DND-41 (cell line): ENCODE data around the gene ABCC12.

Experiments used
- ATAC-seq: fragments of 200-7000 bp; cut with Tn5 transposase; 3 replicates; pipeline ENCODE4 v1.9.1; 2021; ENCODE audit warnings: low read depth; ENCODE audit not compliant: insufficient read depth
- DNase-seq: peaks from one replicate; pipeline ENCODE4 v3.0.0-alpha.2; 2020
- H2AFZ ChIP-seq: 2 replicates; pipeline ENCODE4 v1.6.0; 2012; ENCODE audit warnings: low read depth, low read length
- H3K27ac ChIP-seq: 2 replicates; pipeline ENCODE4 v1.5.1; 2012; ENCODE audit warnings: low read length, inconsistent platforms
- H3K27me3 ChIP-seq: fragments of 200-600 bp; sonication (generic); 2 replicates; pipeline ENCODE4 v1.6.0; 2012; ENCODE audit warnings: low read length, mild to moderate bottlenecking, inconsistent platforms; ENCODE audit not compliant: insufficient read depth, poor library complexity
- H3K36me3 ChIP-seq: 2 replicates; pipeline ENCODE4 v1.5.1; 2012; ENCODE audit warnings: low read length, inconsistent platforms; ENCODE audit not compliant: insufficient read depth
- H3K4me1 ChIP-seq: 2 replicates; pipeline ENCODE4 v1.5.1; 2012; ENCODE audit warnings: mild to moderate bottlenecking, low read length; ENCODE audit not compliant: insufficient read depth
- H3K4me2 ChIP-seq: 2 replicates; pipeline ENCODE4 v1.6.0; 2012; ENCODE audit warnings: mild to moderate bottlenecking, moderate library complexity, low read length, inconsistent platforms; ENCODE audit not compliant: insufficient read depth
- H3K4me3 ChIP-seq, 2 experiments: fragments of 200-600 bp in 1 of 2; shearing (Covaris generic) in 1 of 2; 2 replicates each; pipeline ENCODE4 v1.5.1; 2012 to 2016; ENCODE audit warnings: inconsistent platforms in 2 of 2, low read length in 2 of 2, mild to moderate bottlenecking in 2 of 2, low read depth in 1 of 2, moderate library complexity in 1 of 2
- H3K79me2 ChIP-seq: 2 replicates; pipeline ENCODE4 v1.6.0; 2012; ENCODE audit warnings: low read length, inconsistent platforms; ENCODE audit not compliant: insufficient read depth
- H3K9ac ChIP-seq: 2 replicates; pipeline ENCODE4 v1.6.0; 2012; ENCODE audit warnings: low read depth, mild to moderate bottlenecking, inconsistent platforms, low read length, moderate library complexity
- H3K9me3 ChIP-seq: 2 replicates; pipeline ENCODE4 v1.5.1; 2012; ENCODE audit warnings: low read length, moderate library complexity, mild to moderate bottlenecking, inconsistent platforms; ENCODE audit not compliant: insufficient read depth, severe bottlenecking
- H4K20me1 ChIP-seq: 2 replicates; pipeline ENCODE4 v1.6.0; 2012; ENCODE audit warnings: low read length; ENCODE audit not compliant: insufficient read depth
- EZH2 ChIP-seq: IDR thresholded peaks from 3 replicates; pipeline ENCODE4 v1.6.1; 2012; ENCODE audit warnings: borderline replicate concordance, low read depth, mild to moderate bottlenecking, moderate library complexity, low read length, inconsistent platforms; ENCODE audit not compliant: severe bottlenecking
- TF ChIP-seq, protein P1 (sequence below): IDR thresholded peaks from 2 replicates; pipeline ENCODE4 v1.5.1; 2012; ENCODE audit warnings: borderline replicate concordance, low read length, moderate library complexity, mild to moderate bottlenecking; ENCODE audit not compliant: poor library complexity, severe bottlenecking; ENCODE audit errors: extremely low read depth

The ABCC12 gene

GRCh38 chr16:48156790-48157209 is 1.0 kb upstream of the ABCC12 start:
- Histone ChIP-seq H3K27me3 (peaks cover 8% of the 10 kb centered on the region), H2AFZ (no peak overlapping the region), H3K36me3 (no peaks in the 10 kb centered on the region), H4K20me1 (no peaks in the 10 kb centered on the region), H3K4me1 (peaks cover 3% of the 10 kb centered on the region), H3K27ac (no peak overlapping the region), H3K9me3 (no peaks in the 10 kb centered on the region), H3K4me2 (no peak overlapping the region), H3K4me3 (no peak overlapping the region), H3K9ac (no peak overlapping the region), H3K79me2 (no peaks in the 10 kb centered on the region)
- TF ChIP-seq, protein P1, sequence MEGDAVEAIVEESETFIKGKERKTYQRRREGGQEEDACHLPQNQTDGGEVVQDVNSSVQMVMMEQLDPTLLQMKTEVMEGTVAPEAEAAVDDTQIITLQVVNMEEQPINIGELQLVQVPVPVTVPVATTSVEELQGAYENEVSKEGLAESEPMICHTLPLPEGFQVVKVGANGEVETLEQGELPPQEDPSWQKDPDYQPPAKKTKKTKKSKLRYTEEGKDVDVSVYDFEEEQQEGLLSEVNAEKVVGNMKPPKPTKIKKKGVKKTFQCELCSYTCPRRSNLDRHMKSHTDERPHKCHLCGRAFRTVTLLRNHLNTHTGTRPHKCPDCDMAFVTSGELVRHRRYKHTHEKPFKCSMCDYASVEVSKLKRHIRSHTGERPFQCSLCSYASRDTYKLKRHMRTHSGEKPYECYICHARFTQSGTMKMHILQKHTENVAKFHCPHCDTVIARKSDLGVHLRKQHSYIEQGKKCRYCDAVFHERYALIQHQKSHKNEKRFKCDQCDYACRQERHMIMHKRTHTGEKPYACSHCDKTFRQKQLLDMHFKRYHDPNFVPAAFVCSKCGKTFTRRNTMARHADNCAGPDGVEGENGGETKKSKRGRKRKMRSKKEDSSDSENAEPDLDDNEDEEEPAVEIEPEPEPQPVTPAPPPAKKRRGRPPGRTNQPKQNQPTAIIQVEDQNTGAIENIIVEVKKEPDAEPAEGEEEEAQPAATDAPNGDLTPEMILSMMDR: peak; percentile 95
- TF ChIP-seq EZH2: no peak
- DNase-seq (peak; percentile 76), ATAC-seq (peak; percentile 90)

- Histone ChIP-seq H3K4me1 (peaks cover 3% of the 10 kb centered on the region), H3K36me3 (no peaks in the 10 kb centered on the region), H3K79me2 (no peaks in the 10 kb centered on the region), H2AFZ (no peak overlapping the region), H3K9me3 (no peaks in the 10 kb centered on the region), H3K4me3 (no peak overlapping the region), H3K27ac (no peak overlapping the region), H3K27me3 (peaks cover 5% of the 10 kb centered on the region), H3K9ac (no peak overlapping the region), H3K4me2 (no peak overlapping the region), H4K20me1 (no peaks in the 10 kb centered on the region)
- DNase-seq: no peak
- no peak for ATAC-seq
- TF ChIP-seq, protein P1: no peak
- TF ChIP-seq EZH2: no peak
These were observed 2.0 kb downstream of the ABCC12 start for GRCh38 chr16:48153774-48154173.

DNA sequence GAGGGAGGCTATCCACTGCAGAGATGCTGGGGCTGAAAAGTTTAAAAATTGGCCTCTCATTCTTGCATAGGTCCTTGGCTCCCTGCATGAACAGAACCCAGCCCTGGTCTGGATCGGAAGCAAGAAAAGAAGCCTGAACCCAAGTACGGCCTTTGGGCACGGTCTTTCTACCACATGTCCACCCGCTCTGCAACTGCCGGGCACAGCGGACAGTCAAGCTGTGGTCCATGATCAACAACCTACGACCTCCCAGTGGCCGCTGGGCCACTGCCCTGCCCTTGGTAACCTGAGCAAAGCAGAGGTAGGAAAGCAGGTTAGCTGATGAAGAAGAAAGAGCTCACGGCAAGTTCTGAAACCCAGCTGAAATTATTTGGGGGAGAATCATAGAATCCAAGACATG is 3.6 kb downstream of the ABCC12 start:
- no peaks in the 10 kb centered on the region for H4K20me1 ChIP-seq
- no peaks in the 10 kb centered on the region for H3K36me3 ChIP-seq
- ATAC-seq (no peak), DNase-seq (no peak)
- H3K4me1 ChIP-seq: peaks cover 3% of the 10 kb centered on the region
- H2AFZ ChIP-seq: no peak overlapping the region
- no peak overlapping the region for H3K4me2 ChIP-seq
- no peaks in the 10 kb centered on the region for H3K79me2 ChIP-seq
- no peak overlapping the region for H3K27ac ChIP-seq
- no peak overlapping the region for H3K9ac ChIP-seq
- no peak overlapping the region for H3K4me3 ChIP-seq
- H3K9me3 ChIP-seq: no peaks in the 10 kb centered on the region
- TF ChIP-seq, protein P1: no peak
- no peak for TF ChIP-seq EZH2
- peaks cover 5% of the 10 kb centered on the region for H3K27me3 ChIP-seq

GRCh38 chr16:48150707-48151106 is 5.1 kb downstream of the ABCC12 start:
- TF ChIP-seq, protein P1: no peak
- no peak for TF ChIP-seq EZH2
- Histone ChIP-seq H3K36me3 (no peaks in the 10 kb centered on the region), H3K4me3 (no peak overlapping the region), H3K27me3 (peaks cover under 1% of the 10 kb centered on the region), H2AFZ (no peak overlapping the region), H3K27ac (no peak overlapping the region), H3K79me2 (no peaks in the 10 kb centered on the region), H3K4me2 (no peak overlapping the region), H3K4me1 (no peaks in the 10 kb centered on the region), H3K9ac (no peak overlapping the region), H4K20me1 (no peaks in the 10 kb centered on the region), H3K9me3 (no peaks in the 10 kb centered on the region)
- ATAC-seq (no peak), DNase-seq (no peak)
